ENCODE results near the gene RGS7. TPM values are rescaled to one million over a fixed set of nuclear protein-coding genes. Genes with fewer than 3 reads are reported as not detected.

RGS7 gene
- polyA plus RNA-seq, 1 donor from 2014 or later, result 24.2 TPM

DNA sequence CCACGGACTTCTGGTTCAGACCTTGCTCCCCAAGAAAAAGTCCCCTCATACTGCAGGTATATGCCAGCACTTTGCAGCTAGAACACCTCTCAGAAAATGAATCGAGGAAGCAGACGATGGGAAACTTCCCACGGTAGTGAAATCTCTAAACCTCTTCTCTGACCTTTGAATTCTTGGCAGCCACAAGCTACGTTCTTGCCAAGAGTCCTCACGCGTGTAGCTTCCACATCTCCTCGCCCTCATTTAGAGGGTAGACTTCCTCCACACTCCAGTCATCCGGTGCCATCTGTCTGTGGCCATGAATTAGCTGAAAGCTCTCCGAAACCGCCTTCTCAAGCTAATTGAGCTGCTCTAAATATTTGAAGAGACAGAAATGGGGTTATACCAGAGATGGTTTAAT is 127.8 kb downstream of the RGS7 start:
- no peaks in the 10 kb centered on the region for H3K9me2 ChIP-seq (ENCODE audit: insufficient read depth, low read length)
- no peaks in the 10 kb centered on the region for H3K36me3 ChIP-seq (ENCODE audit: insufficient read depth, low read length)
- H4K20me1 ChIP-seq (ENCODE audit: insufficient read depth), result no peaks in the 10 kb centered on the region
- no peak for TF ChIP-seq MXI1 (conservative IDR thresholded peaks at IDR 0.05; ENCODE audit: poor library complexity, severe bottlenecking)
- TF ChIP-seq, protein P1, sequence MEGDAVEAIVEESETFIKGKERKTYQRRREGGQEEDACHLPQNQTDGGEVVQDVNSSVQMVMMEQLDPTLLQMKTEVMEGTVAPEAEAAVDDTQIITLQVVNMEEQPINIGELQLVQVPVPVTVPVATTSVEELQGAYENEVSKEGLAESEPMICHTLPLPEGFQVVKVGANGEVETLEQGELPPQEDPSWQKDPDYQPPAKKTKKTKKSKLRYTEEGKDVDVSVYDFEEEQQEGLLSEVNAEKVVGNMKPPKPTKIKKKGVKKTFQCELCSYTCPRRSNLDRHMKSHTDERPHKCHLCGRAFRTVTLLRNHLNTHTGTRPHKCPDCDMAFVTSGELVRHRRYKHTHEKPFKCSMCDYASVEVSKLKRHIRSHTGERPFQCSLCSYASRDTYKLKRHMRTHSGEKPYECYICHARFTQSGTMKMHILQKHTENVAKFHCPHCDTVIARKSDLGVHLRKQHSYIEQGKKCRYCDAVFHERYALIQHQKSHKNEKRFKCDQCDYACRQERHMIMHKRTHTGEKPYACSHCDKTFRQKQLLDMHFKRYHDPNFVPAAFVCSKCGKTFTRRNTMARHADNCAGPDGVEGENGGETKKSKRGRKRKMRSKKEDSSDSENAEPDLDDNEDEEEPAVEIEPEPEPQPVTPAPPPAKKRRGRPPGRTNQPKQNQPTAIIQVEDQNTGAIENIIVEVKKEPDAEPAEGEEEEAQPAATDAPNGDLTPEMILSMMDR (IDR thresholded peaks at IDR 0.05; ENCODE audit: poor library complexity, severe bottlenecking), result no peak
- TF ChIP-seq RAD21 (conservative IDR thresholded peaks at IDR 0.05), result no peak
- TF ChIP-seq, protein P2, sequence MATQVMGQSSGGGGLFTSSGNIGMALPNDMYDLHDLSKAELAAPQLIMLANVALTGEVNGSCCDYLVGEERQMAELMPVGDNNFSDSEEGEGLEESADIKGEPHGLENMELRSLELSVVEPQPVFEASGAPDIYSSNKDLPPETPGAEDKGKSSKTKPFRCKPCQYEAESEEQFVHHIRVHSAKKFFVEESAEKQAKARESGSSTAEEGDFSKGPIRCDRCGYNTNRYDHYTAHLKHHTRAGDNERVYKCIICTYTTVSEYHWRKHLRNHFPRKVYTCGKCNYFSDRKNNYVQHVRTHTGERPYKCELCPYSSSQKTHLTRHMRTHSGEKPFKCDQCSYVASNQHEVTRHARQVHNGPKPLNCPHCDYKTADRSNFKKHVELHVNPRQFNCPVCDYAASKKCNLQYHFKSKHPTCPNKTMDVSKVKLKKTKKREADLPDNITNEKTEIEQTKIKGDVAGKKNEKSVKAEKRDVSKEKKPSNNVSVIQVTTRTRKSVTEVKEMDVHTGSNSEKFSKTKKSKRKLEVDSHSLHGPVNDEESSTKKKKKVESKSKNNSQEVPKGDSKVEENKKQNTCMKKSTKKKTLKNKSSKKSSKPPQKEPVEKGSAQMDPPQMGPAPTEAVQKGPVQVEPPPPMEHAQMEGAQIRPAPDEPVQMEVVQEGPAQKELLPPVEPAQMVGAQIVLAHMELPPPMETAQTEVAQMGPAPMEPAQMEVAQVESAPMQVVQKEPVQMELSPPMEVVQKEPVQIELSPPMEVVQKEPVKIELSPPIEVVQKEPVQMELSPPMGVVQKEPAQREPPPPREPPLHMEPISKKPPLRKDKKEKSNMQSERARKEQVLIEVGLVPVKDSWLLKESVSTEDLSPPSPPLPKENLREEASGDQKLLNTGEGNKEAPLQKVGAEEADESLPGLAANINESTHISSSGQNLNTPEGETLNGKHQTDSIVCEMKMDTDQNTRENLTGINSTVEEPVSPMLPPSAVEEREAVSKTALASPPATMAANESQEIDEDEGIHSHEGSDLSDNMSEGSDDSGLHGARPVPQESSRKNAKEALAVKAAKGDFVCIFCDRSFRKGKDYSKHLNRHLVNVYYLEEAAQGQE (IDR thresholded peaks at IDR 0.05; ENCODE audit: borderline replicate concordance), result no peak
- TF ChIP-seq EP300 (conservative IDR thresholded peaks at IDR 0.05; ENCODE audit: poor library complexity, severe bottlenecking), result no peak
- TF ChIP-seq POLR2AphosphoS5 (IDR thresholded peaks at IDR 0.05), result no peak
- TF ChIP-seq EZH2 (IDR thresholded peaks at IDR 0.05; ENCODE audit: borderline replicate concordance, insufficient read depth, low read length, poor library complexity, severe bottlenecking), result no peak
- TF ChIP-seq SMC3 (conservative IDR thresholded peaks at IDR 0.05; ENCODE audit: poor library complexity), result no peak
- TF ChIP-seq TAF1 (IDR thresholded peaks at IDR 0.05; ENCODE audit: low read depth), result no peak
- no peak overlapping the region for H3K9ac ChIP-seq (ENCODE audit: low read length)
- H3K4me2 ChIP-seq (ENCODE audit: low read length), result no peak overlapping the region
- no peaks in the 10 kb centered on the region for H3K9me3 ChIP-seq (ENCODE audit: low read length)
- H3K79me2 ChIP-seq (replicated peaks; ENCODE audit: insufficient read depth, low read length), result no peaks in the 10 kb centered on the region
- H3F3A ChIP-seq (ENCODE audit: insufficient read depth, low read length, poor library complexity, severe bottlenecking), result no peaks in the 10 kb centered on the region
- H3K27ac ChIP-seq (ENCODE audit: low read length), result no peak overlapping the region
- H2AFZ ChIP-seq (ENCODE audit: low read depth, low read length), result no peak overlapping the region
- H3K4me3 ChIP-seq (ENCODE audit: low read length), result no peak overlapping the region
- no peaks in the 10 kb centered on the region for H3K27me3 ChIP-seq (ENCODE audit: insufficient read depth, low read depth, low read length)

DNA sequence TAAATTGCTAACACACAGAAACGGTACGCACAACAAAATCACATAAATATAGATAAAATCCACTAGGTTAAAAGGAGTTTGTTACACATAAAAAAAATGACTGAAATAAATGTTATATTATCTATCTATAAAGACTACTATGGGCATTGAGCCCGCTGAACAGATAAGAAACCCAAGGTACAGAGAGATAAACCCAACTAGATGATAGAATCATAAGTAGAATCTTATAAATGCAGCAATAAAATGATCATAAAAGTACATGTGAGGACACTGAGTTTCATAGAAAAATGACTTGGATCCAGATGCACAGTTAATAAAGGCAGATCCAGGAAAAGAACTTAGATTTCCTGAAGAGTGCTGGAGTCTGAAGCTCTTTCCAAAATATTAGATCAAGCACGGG is 128.7 kb downstream of the RGS7 start:
- Histone ChIP-seq H3K4me2 (ENCODE audit: low read length) (no peak overlapping the region), H3K9ac (ENCODE audit: low read length) (no peak overlapping the region), H2AFZ (ENCODE audit: low read depth, low read length) (no peak overlapping the region), H3K9me3 (ENCODE audit: low read length) (no peaks in the 10 kb centered on the region), H3F3A (ENCODE audit: insufficient read depth, low read length, poor library complexity, severe bottlenecking) (no peaks in the 10 kb centered on the region), H3K36me3 (ENCODE audit: insufficient read depth, low read length) (no peaks in the 10 kb centered on the region), H3K9me2 (ENCODE audit: insufficient read depth, low read length) (no peaks in the 10 kb centered on the region), H3K27me3 (ENCODE audit: insufficient read depth, low read depth, low read length) (no peaks in the 10 kb centered on the region), H3K27ac (ENCODE audit: low read length) (no peak overlapping the region), H3K4me3 (ENCODE audit: low read length) (no peak overlapping the region), H4K20me1 (ENCODE audit: insufficient read depth) (no peaks in the 10 kb centered on the region), H3K79me2 (replicated peaks; ENCODE audit: insufficient read depth, low read length) (no peaks in the 10 kb centered on the region)
- no peak for TF ChIP-seq TAF1 (IDR thresholded peaks at IDR 0.05; ENCODE audit: low read depth)
- no peak for TF ChIP-seq MXI1 (conservative IDR thresholded peaks at IDR 0.05; ENCODE audit: poor library complexity, severe bottlenecking)
- TF ChIP-seq, protein P2 (IDR thresholded peaks at IDR 0.05; ENCODE audit: borderline replicate concordance), result no peak
- no peak for TF ChIP-seq SMC3 (conservative IDR thresholded peaks at IDR 0.05; ENCODE audit: poor library complexity)
- no peak for TF ChIP-seq EP300 (conservative IDR thresholded peaks at IDR 0.05; ENCODE audit: poor library complexity, severe bottlenecking)
- TF ChIP-seq POLR2AphosphoS5 (IDR thresholded peaks at IDR 0.05), result no peak
- TF ChIP-seq RAD21 (conservative IDR thresholded peaks at IDR 0.05), result no peak
- no peak for TF ChIP-seq EZH2 (IDR thresholded peaks at IDR 0.05; ENCODE audit: borderline replicate concordance, insufficient read depth, low read length, poor library complexity, severe bottlenecking)
- TF ChIP-seq, protein P1 (IDR thresholded peaks at IDR 0.05; ENCODE audit: poor library complexity, severe bottlenecking), result no peak
